ENCODE measurements around the gene SPINK8. TPM values are rescaled to one million over a fixed set of nuclear protein-coding genes. Genes with fewer than 3 reads are reported as not detected.

The SPINK8 gene
- total and polyA plus RNA-seq, 2 donors (not counting 1 experiment from before 2014, with no cell fraction given): not detected

- no peak overlapping the region for H3K9ac ChIP-seq (ENCODE audit: insufficient read depth, low read length)
- H3K9me3 ChIP-seq (ENCODE audit: control insufficient read depth, insufficient read depth, low read depth, low read length): no peaks in the 10 kb centered on the region
Observed at GRCh38 chr3:48268381-48268935, 65.0 kb downstream of the SPINK8 start.

GRCh38 chr3:48267782-48268181 lies 65.7 kb downstream of the SPINK8 start:
- no peak overlapping the region for H3K9ac ChIP-seq (ENCODE audit: insufficient read depth, low read length)
- H2AFZ ChIP-seq (ENCODE audit: low read length): no peak overlapping the region
- H3K27me3 ChIP-seq (ENCODE audit: control insufficient read depth, insufficient read depth, low read length): no peaks in the 10 kb centered on the region
- no peaks in the 10 kb centered on the region for H3K36me3 ChIP-seq (ENCODE audit: control insufficient read depth, insufficient read depth, low read length)
- H4K20me1 ChIP-seq (ENCODE audit: control insufficient read depth, extremely low read depth, insufficient read depth, low read length): no peaks in the 10 kb centered on the region
- no peaks in the 10 kb centered on the region for H3K9me3 ChIP-seq (ENCODE audit: control insufficient read depth, insufficient read depth, low read depth, low read length)
- DNase-seq (ENCODE audit: low read depth in 2 of 2): no peak
- TF ChIP-seq CTCF (conservative IDR thresholded peaks at IDR 0.05 in 1 of 2, IDR thresholded peaks at IDR 0.05 in 1 of 2; ENCODE audit: low read depth in 1 of 2, low read length in 2 of 2): no peak
- H3K4me2 ChIP-seq (ENCODE audit: extremely low read depth, insufficient read depth, low read length): no peak overlapping the region
- H3K27ac ChIP-seq (ENCODE audit: insufficient read depth, low read length): no peak overlapping the region
- no peaks in the 10 kb centered on the region for H3K4me1 ChIP-seq (ENCODE audit: control insufficient read depth, extremely low read depth, insufficient read depth, low read length)
- H3K79me2 ChIP-seq (ENCODE audit: control insufficient read depth, insufficient read depth, low read length): no peaks in the 10 kb centered on the region
- H3K4me3 ChIP-seq (replicated peaks in 1 of 4; ENCODE audit: control extremely low read depth in 1 of 4, insufficient read depth in 1 of 4, low read depth in 3 of 4, low read length in 4 of 4): no peak overlapping the region

More at GRCh38 chr3:48268381-48268935, 65.0 kb downstream of the SPINK8 start:
- no peak overlapping the region for H2AFZ ChIP-seq (ENCODE audit: low read length)
- H3K4me3 ChIP-seq (replicated peaks in 1 of 4; ENCODE audit: control extremely low read depth in 1 of 4, insufficient read depth in 1 of 4, low read depth in 3 of 4, low read length in 4 of 4): no peak overlapping the region
- H3K79me2 ChIP-seq (ENCODE audit: control insufficient read depth, insufficient read depth, low read length): no peaks in the 10 kb centered on the region
- H3K4me2 ChIP-seq (ENCODE audit: extremely low read depth, insufficient read depth, low read length): no peak overlapping the region
- H3K36me3 ChIP-seq (ENCODE audit: control insufficient read depth, insufficient read depth, low read length): no peaks in the 10 kb centered on the region
- H4K20me1 ChIP-seq (ENCODE audit: control insufficient read depth, extremely low read depth, insufficient read depth, low read length): no peaks in the 10 kb centered on the region
- H3K27me3 ChIP-seq (ENCODE audit: control insufficient read depth, insufficient read depth, low read length): no peaks in the 10 kb centered on the region
- no peak overlapping the region for H3K27ac ChIP-seq (ENCODE audit: insufficient read depth, low read length)
- TF ChIP-seq EZH2 (IDR thresholded peaks at IDR 0.05; ENCODE audit: low read length, missing control alignments) (no peak), CTCF (conservative IDR thresholded peaks at IDR 0.05 in 1 of 2, IDR thresholded peaks at IDR 0.05 in 1 of 2; ENCODE audit: low read depth in 1 of 2, low read length in 2 of 2) (no peak)
- DNase-seq (ENCODE audit: low read depth in 2 of 2): peak in 1 of 2 donors; percentile 22
- no peaks in the 10 kb centered on the region for H3K4me1 ChIP-seq (ENCODE audit: control insufficient read depth, extremely low read depth, insufficient read depth, low read length)

- no peak overlapping the region for H3K4me3 ChIP-seq (replicated peaks in 1 of 4; ENCODE audit: control extremely low read depth in 1 of 4, insufficient read depth in 1 of 4, low read depth in 3 of 4, low read length in 4 of 4)
- H3K79me2 ChIP-seq (ENCODE audit: control insufficient read depth, insufficient read depth, low read length): no peaks in the 10 kb centered on the region
- H3K27me3 ChIP-seq (ENCODE audit: control insufficient read depth, insufficient read depth, low read length): no peaks in the 10 kb centered on the region
- H3K4me2 ChIP-seq (ENCODE audit: extremely low read depth, insufficient read depth, low read length): no peak overlapping the region
- no peak overlapping the region for H3K27ac ChIP-seq (ENCODE audit: insufficient read depth, low read length)
- no peaks in the 10 kb centered on the region for H3K4me1 ChIP-seq (ENCODE audit: control insufficient read depth, extremely low read depth, insufficient read depth, low read length)
- H3K36me3 ChIP-seq (ENCODE audit: control insufficient read depth, insufficient read depth, low read length): no peaks in the 10 kb centered on the region
- TF ChIP-seq EZH2 (IDR thresholded peaks at IDR 0.05; ENCODE audit: low read length, missing control alignments): no peak
- TF ChIP-seq CTCF (conservative IDR thresholded peaks at IDR 0.05 in 1 of 2, IDR thresholded peaks at IDR 0.05 in 1 of 2; ENCODE audit: low read depth in 1 of 2, low read length in 2 of 2): no peak
- no peaks in the 10 kb centered on the region for H3K9me3 ChIP-seq (ENCODE audit: control insufficient read depth, insufficient read depth, low read depth, low read length)
- no peak overlapping the region for H3K9ac ChIP-seq (ENCODE audit: insufficient read depth, low read length)
- H2AFZ ChIP-seq (ENCODE audit: low read length): no peak overlapping the region
- H4K20me1 ChIP-seq (ENCODE audit: control insufficient read depth, extremely low read depth, insufficient read depth, low read length): no peaks in the 10 kb centered on the region
- DNase-seq (ENCODE audit: low read depth in 2 of 2): no peak
Observed at GRCh38 chr3:48258530-48258929, 74.9 kb downstream of the SPINK8 start.

Other genes with a start within 250 kb of the SPINK8 start
- gene CDC25A, start 145.2 kb downstream of the SPINK8 start, total RNA-seq: 1.0 and 1.3 TPM in 2 replicates
- 3.1 and 6.1 TPM in 2 replicates for gene CDC25A, start 145.2 kb downstream of the SPINK8 start, polyA plus RNA-seq
- not detected in 2 replicates for gene CAMP, start 110.2 kb downstream of the SPINK8 start, total RNA-seq
- gene CAMP, start 110.2 kb downstream of the SPINK8 start, polyA plus RNA-seq: not detected in 2 replicates
- 3.3 and 5.1 TPM in 2 replicates for gene ZNF589, start 92.6 kb downstream of the SPINK8 start, total RNA-seq
- gene ZNF589, start 92.6 kb downstream of the SPINK8 start, polyA plus RNA-seq: 2.3 and 2.8 TPM in 2 replicates
- gene NME6, start 32.3 kb downstream of the SPINK8 start, total RNA-seq: 21.3 and 29.2 TPM in 2 replicates
- gene NME6, start 32.3 kb downstream of the SPINK8 start, polyA plus RNA-seq: 23.3 and 27.4 TPM in 2 replicates
- not detected in 2 replicates for gene FBXW12, start 38.6 kb upstream of the SPINK8 start, total RNA-seq
- gene FBXW12, start 38.6 kb upstream of the SPINK8 start, polyA plus RNA-seq: 0.05 and 0.06 TPM in 2 replicates
- 37.2 and 44.6 TPM in 2 replicates for gene PLXNB1, start 96.4 kb upstream of the SPINK8 start, total RNA-seq
- 12.8 and 14.3 TPM in 2 replicates for gene PLXNB1, start 96.4 kb upstream of the SPINK8 start, polyA plus RNA-seq
- 19.3 and 27.2 TPM in 2 replicates for gene CCDC51, start 106.5 kb upstream of the SPINK8 start, total RNA-seq
- gene CCDC51, start 106.5 kb upstream of the SPINK8 start, polyA plus RNA-seq: 11.9 and 14.8 TPM in 2 replicates
- gene TMA7, start 106.6 kb upstream of the SPINK8 start, total RNA-seq: 305 and 306 TPM in 2 replicates
- gene TMA7, start 106.6 kb upstream of the SPINK8 start, polyA plus RNA-seq: 337 and 356 TPM in 2 replicates
- 3.0 and 3.6 TPM in 2 replicates for gene ATRIP, start 113.1 kb upstream of the SPINK8 start, total RNA-seq
- 5.0 and 7.0 TPM in 2 replicates for gene ATRIP, start 113.1 kb upstream of the SPINK8 start, polyA plus RNA-seq
- 92.7 and 136 TPM in 2 replicates for gene SHISA5, start 170.5 kb upstream of the SPINK8 start, total RNA-seq
- gene SHISA5, start 170.5 kb upstream of the SPINK8 start, polyA plus RNA-seq: 139 and 172 TPM in 2 replicates
- gene PFKFB4, start 223.1 kb upstream of the SPINK8 start, total RNA-seq: 6.7 and 12.2 TPM in 2 replicates
- 4.9 and 9.3 TPM in 2 replicates for gene PFKFB4, start 223.1 kb upstream of the SPINK8 start, polyA plus RNA-seq
- 0.26 and 0.66 TPM in 2 replicates for gene UCN2, start 230.1 kb upstream of the SPINK8 start, total RNA-seq
- gene UCN2, start 230.1 kb upstream of the SPINK8 start, polyA plus RNA-seq: 0.07 and 0.27 TPM in 2 replicates